Endothelial cell of umbilical vein (primary cell): ENCODE results near the gene SIDT1. TPM values are rescaled to one million over a fixed set of nuclear protein-coding genes. Genes with fewer than 3 reads are reported as not detected.

ENCODE experiments used
- BruUV-seq: library from RNA; stranded (reverse); fragments of 400-500 nt; replicated peaks from 2 replicates; lab custom pipeline; 2021; lab: Mats Ljungman, UMichigan
- CTCF ChIA-PET: fragments of 300-600, 350-600 bp; sonication (Branson Sonifier 250); formaldehyde crosslinking; loops from one replicate; lab custom pipeline; 2021; ENCODE audit warnings: antibody characterized with exemption, inconsistent platforms; lab: Charles Lee
- POLR2A ChIA-PET: fragments of 300-600, 350-600 bp; sonication (Branson Sonifier 250); formaldehyde crosslinking; loops from one replicate; lab custom pipeline; 2021; ENCODE audit warnings: antibody characterized with exemption, inconsistent platforms; lab: Charles Lee
- DNase-seq: peaks from one replicate; pipeline ENCODE4 v3.0.0-alpha.2; 2011; ENCODE audit warnings: low read depth, low spot score
- FAIRE-seq: peaks from 2 replicates; lab custom pipeline; 2011; peaks lifted over from hg19 to GRCh38; lab: Jason Lieb, UNC
- H2AFZ ChIP-seq: 2 replicates; pipeline ENCODE4 v1.6.0; 2012; ENCODE audit warnings: low read depth, low read length, control low read depth, inconsistent platforms
- H3K27ac ChIP-seq: 2 replicates; pipeline ENCODE4 v1.5.1; 2011; ENCODE audit warnings: low read depth, mild to moderate bottlenecking, control low read depth, low read length, moderate library complexity; ENCODE audit not compliant: insufficient read depth
- H3K27me3 ChIP-seq, 2 experiments: 2 replicates each; pipeline versions ENCODE4 v1.6.0 to v1.6.1; 2011; ENCODE audit warnings: low read length in 2 of 2, mixed read lengths in 1 of 2; ENCODE audit not compliant: control insufficient read depth in 2 of 2, insufficient read depth in 2 of 2
- H3K36me3 ChIP-seq, 2 experiments: 2 replicates in 1 of 2; 3 replicates in 1 of 2; pipeline ENCODE4 v1.5.1; 2011; ENCODE audit warnings: low read length in 2 of 2, mild to moderate bottlenecking in 1 of 2, moderate library complexity in 1 of 2; ENCODE audit not compliant: control insufficient read depth in 2 of 2, insufficient read depth in 2 of 2; ENCODE audit errors: extremely low read depth in 1 of 2
- H3K4me1 ChIP-seq: 3 replicates; pipeline ENCODE4 v1.5.1; 2011; ENCODE audit warnings: mild to moderate bottlenecking, low read length; ENCODE audit not compliant: control insufficient read depth, insufficient read depth; ENCODE audit errors: extremely low read depth
- H3K4me2 ChIP-seq: 2 replicates; pipeline ENCODE4 v1.6.1; 2011; ENCODE audit warnings: low read length, control low read depth, mixed read lengths; ENCODE audit not compliant: insufficient read depth
- H3K4me3 ChIP-seq, 3 experiments: fragments of 200-600 bp in 1 of 3; sonication (generic), shearing (Covaris generic) in 1 of 3; replicated peaks in 1 of 3; 2 replicates each; pipeline ENCODE4 v1.5.1; 2011 to 2016; ENCODE audit warnings: control low read depth in 3 of 3, low read length in 3 of 3, mild to moderate bottlenecking in 2 of 3, inconsistent platforms in 1 of 3, low read depth in 1 of 3, moderate library complexity in 1 of 3; ENCODE audit not compliant: insufficient read depth in 1 of 3
- H3K79me2 ChIP-seq: 2 replicates; pipeline ENCODE4 v1.6.0; 2012; ENCODE audit warnings: low read length, inconsistent platforms; ENCODE audit not compliant: control insufficient read depth, insufficient read depth
- H3K9ac ChIP-seq: replicated peaks from 2 replicates; pipeline ENCODE3; 2011; ENCODE audit warnings: low read length, control low read depth; ENCODE audit not compliant: insufficient read depth; ENCODE audit errors: extremely low read depth
- H3K9me1 ChIP-seq: replicated peaks from 3 replicates; pipeline ENCODE4 v1.6.0; 2011; ENCODE audit warnings: mild to moderate bottlenecking, low read length; ENCODE audit not compliant: control insufficient read depth, insufficient read depth; ENCODE audit errors: extremely low read depth
- H3K9me3 ChIP-seq: replicated peaks from 2 replicates; pipeline ENCODE4 v1.5.1; 2012; ENCODE audit warnings: low read length, inconsistent platforms; ENCODE audit not compliant: control insufficient read depth, insufficient read depth
- H4K20me1 ChIP-seq: replicated peaks from 2 replicates; pipeline ENCODE3; 2011; ENCODE audit warnings: mild to moderate bottlenecking, low read length; ENCODE audit not compliant: control insufficient read depth, insufficient read depth; ENCODE audit errors: extremely low read depth
- EZH2 ChIP-seq: IDR thresholded peaks from 2 replicates; pipeline ENCODE4 v1.6.1; 2012; ENCODE audit warnings: borderline replicate concordance, low read depth, mild to moderate bottlenecking, moderate library complexity, low read length, inconsistent platforms; ENCODE audit not compliant: severe bottlenecking
- FOS ChIP-seq: IDR thresholded peaks from 2 replicates; pipeline ENCODE4 v1.6.1; 2011; ENCODE audit warnings: mild to moderate bottlenecking, low read length, moderate library complexity, borderline replicate concordance; ENCODE audit not compliant: insufficient read depth
- GATA2 ChIP-seq: IDR thresholded peaks from 2 replicates; pipeline ENCODE4 v1.7.0; 2011; ENCODE audit warnings: low read depth, mild to moderate bottlenecking, moderate library complexity, mixed read lengths, low read length; ENCODE audit not compliant: insufficient read length, insufficient read depth
- JUN ChIP-seq: IDR thresholded peaks from 2 replicates; pipeline ENCODE4 v1.6.1; 2011; ENCODE audit warnings: borderline replicate concordance, low read depth; ENCODE audit not compliant: insufficient read length, insufficient read depth
- MYC ChIP-seq: IDR thresholded peaks from one replicate; pipeline ENCODE4 v1.6.1; 2011; ENCODE audit warnings: mild to moderate bottlenecking, low read depth, low read length
- POLR2A ChIP-seq: IDR thresholded peaks from 2 replicates; pipeline ENCODE4 v1.6.1; 2012; ENCODE audit warnings: low read depth, mild to moderate bottlenecking, control low read depth, low read length
- POLR2AphosphoS5 ChIP-seq: IDR thresholded peaks from 2 replicates; pipeline ENCODE4 v1.6.1; 2012; ENCODE audit warnings: low read depth, mild to moderate bottlenecking, control low read depth, low read length, moderate library complexity; ENCODE audit not compliant: insufficient read depth
- dilution Hi-C: fragments of 300-500 bp; cut with MboI; formaldehyde crosslinking; loops from one replicate; pipeline ENCODE4 v1.15.0; 2019; ENCODE audit warnings: low sequenced_read_pairs; ENCODE audit not compliant: extremely low pct_ligation_motif_present
- intact Hi-C: fragments of 100-400 bp; cut with micrococcal nuclease; formaldehyde crosslinking; loops from one replicate; pipeline ENCODE4 v1.10.0; 2022
- polyA plus RNA-seq, 4 experiments: library from polyadenylated mRNA; depleted of rRNA in 3 of 4; stranded (reverse) in 3 of 4; unstranded in 1 of 4; fragments of >200 nt; gene quantifications; 2 replicates each; pipeline versions ENCODE4 v1.2.1 to v1.2.3, GENCODE V29; 2011 to 2012; ENCODE audit warnings: missing spikeins in 1 of 4
- total RNA-seq: library from RNA; stranded (reverse); gene quantifications from 2 replicates; pipeline ENCODE4 v1.2.3, GENCODE V29; 2021
- TF ChIP-seq, protein P1 (sequence below), 2 donors: IDR thresholded peaks; 1 replicate in 1 of 2; 2 replicates in 1 of 2; pipeline ENCODE4 v1.5.1; 2011; ENCODE audit warnings: low read length in 2 of 2, mild to moderate bottlenecking in 2 of 2, moderate library complexity in 2 of 2, control low read depth in 1 of 2, inconsistent platforms in 1 of 2, low read depth in 1 of 2; ENCODE audit not compliant: insufficient read depth in 1 of 2; ENCODE audit errors: extremely low read depth in 1 of 2
- TF ChIP-seq, protein P2 (sequence below): IDR thresholded peaks from 2 replicates; pipeline ENCODE4 v1.6.1; 2011; ENCODE audit not compliant: insufficient read depth, insufficient read length

SIDT1 gene
- total and polyA plus RNA-seq, 2 donors (not counting 3 experiments of a cell fraction or from before 2014, with no cell fraction given): 0.07 TPM; not detected in 1

DNA sequence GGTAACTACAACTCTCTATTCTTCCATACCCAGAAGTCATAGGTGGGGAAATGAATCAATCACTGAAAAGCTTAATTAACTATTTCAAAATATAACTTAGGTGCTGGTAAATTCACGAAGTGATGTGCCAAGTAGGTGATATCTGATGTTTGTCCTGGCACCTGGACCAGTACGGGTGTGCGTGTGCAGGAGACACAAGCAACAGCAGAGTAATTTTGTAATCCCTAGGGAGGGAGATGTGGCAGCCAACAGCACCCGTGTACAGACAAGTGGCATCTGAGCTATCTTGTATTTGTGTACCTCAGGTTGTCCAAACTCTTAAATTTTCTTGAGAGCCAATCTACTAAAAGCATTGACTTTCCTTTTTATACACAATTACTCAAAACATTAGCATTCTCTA, 141.2 kb downstream of the SIDT1 start:
- no peaks in the 10 kb centered on the region for H4K20me1 ChIP-seq
- CTCF ChIA-PET: interaction anchor here (1.1 kb wide), 1 partner anchor 9 kb away, joined by 3 read pairs; no protein-coding TSS in a partner anchor
- dilution Hi-C loops: no loop called here

More for the DNA sequence above, 141.2 kb downstream of the SIDT1 start:
- H3K4me3 ChIP-seq: no peak overlapping the region
- H3K4me2 ChIP-seq: no peak overlapping the region
- BruUV-seq: no TSS peak
- no peaks in the 10 kb centered on the region for H3K79me2 ChIP-seq
- H3K27me3 ChIP-seq: no peaks in the 10 kb centered on the region
- DNase-seq (no peak), FAIRE-seq (no peak)
- H3K9me3 ChIP-seq: no peaks in the 10 kb centered on the region
- H3K36me3 ChIP-seq: peaks cover 0 to 3% of the 10 kb centered on the region in 2 experiments
- intact Hi-C loops: no loop called here
- H3K27ac ChIP-seq: no peak overlapping the region
- TF ChIP-seq GATA2 (no peak), EZH2 (no peak), FOS (no peak), POLR2A (no peak), POLR2AphosphoS5 (no peak), JUN (no peak), MYC (no peak)
- TF ChIP-seq, protein P1, sequence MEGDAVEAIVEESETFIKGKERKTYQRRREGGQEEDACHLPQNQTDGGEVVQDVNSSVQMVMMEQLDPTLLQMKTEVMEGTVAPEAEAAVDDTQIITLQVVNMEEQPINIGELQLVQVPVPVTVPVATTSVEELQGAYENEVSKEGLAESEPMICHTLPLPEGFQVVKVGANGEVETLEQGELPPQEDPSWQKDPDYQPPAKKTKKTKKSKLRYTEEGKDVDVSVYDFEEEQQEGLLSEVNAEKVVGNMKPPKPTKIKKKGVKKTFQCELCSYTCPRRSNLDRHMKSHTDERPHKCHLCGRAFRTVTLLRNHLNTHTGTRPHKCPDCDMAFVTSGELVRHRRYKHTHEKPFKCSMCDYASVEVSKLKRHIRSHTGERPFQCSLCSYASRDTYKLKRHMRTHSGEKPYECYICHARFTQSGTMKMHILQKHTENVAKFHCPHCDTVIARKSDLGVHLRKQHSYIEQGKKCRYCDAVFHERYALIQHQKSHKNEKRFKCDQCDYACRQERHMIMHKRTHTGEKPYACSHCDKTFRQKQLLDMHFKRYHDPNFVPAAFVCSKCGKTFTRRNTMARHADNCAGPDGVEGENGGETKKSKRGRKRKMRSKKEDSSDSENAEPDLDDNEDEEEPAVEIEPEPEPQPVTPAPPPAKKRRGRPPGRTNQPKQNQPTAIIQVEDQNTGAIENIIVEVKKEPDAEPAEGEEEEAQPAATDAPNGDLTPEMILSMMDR (IDR thresholded peaks at IDR 0.05; ENCODE audit: extremely low read depth in 1 of 2, insufficient read depth in 1 of 2, low read depth in 1 of 2, low read length in 2 of 2): no peak
- TF ChIP-seq, protein P2, sequence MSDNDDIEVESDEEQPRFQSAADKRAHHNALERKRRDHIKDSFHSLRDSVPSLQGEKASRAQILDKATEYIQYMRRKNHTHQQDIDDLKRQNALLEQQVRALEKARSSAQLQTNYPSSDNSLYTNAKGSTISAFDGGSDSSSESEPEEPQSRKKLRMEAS: no peak
- no peaks in the 10 kb centered on the region for H3K9me1 ChIP-seq
- no peaks in the 10 kb centered on the region for H3K4me1 ChIP-seq
- no peak overlapping the region for H3K9ac ChIP-seq
- H2AFZ ChIP-seq: no peak overlapping the region
- POLR2A ChIA-PET: no interaction called here
